IPS-18a (cell line): ENCODE data around the gene ROBO3.

Experiments used
- H3K27ac ChIP-seq: one replicate; pipeline ENCODE4 v1.5.1; 2013; ENCODE audit warnings: low read length
- H3K27me3 ChIP-seq: one replicate; pipeline ENCODE4 v1.6.1; 2013; ENCODE audit warnings: mild to moderate bottlenecking, low read length; ENCODE audit not compliant: control insufficient read depth, insufficient read depth
- H3K36me3 ChIP-seq: one replicate; pipeline ENCODE4 v1.6.1; 2013; ENCODE audit warnings: low read depth, low read length; ENCODE audit not compliant: control insufficient read depth
- H3K4me1 ChIP-seq: one replicate; pipeline ENCODE4 v1.6.1; 2013; ENCODE audit warnings: low read depth, low read length; ENCODE audit not compliant: control insufficient read depth
- H3K4me3 ChIP-seq: one replicate; pipeline ENCODE4 v1.5.1; 2013; ENCODE audit warnings: low read length
- H3K9ac ChIP-seq: one replicate; pipeline ENCODE4 v1.6.1; 2013; ENCODE audit warnings: mild to moderate bottlenecking, low read length, moderate library complexity
- H3K9me3 ChIP-seq: one replicate; pipeline ENCODE4 v1.6.1; 2013; ENCODE audit warnings: low read depth, low read length; ENCODE audit not compliant: control insufficient read depth

ROBO3 gene

GRCh38 chr11:124896821-124897391 lies 31.7 kb downstream of the ROBO3 start:
- Histone ChIP-seq H3K9ac (no peak overlapping the region), H3K27me3 (peaks cover 4% of the 10 kb centered on the region), H3K27ac (no peak overlapping the region), H3K36me3 (no peaks in the 10 kb centered on the region), H3K4me1 (peaks cover 12% of the 10 kb centered on the region), H3K9me3 (no peaks in the 10 kb centered on the region), H3K4me3 (no peak overlapping the region)

GRCh38 chr11:124897674-124898262 lies 32.5 kb downstream of the ROBO3 start, which contains the start of gene ROBO4:
ROBO4 (minus strand) TSS chr11:124897865; CDS start chr11:124897795, 70 bp downstream.
- H3K4me1 ChIP-seq = peaks cover 12% of the 10 kb centered on the region
- peaks cover 4% of the 10 kb centered on the region for H3K27me3 ChIP-seq
- H3K27ac ChIP-seq = no peak within 1 kb of the TSS
- H3K9me3 ChIP-seq = no peaks in the 10 kb centered on the region
- no peak within 1 kb of the TSS for H3K9ac ChIP-seq
- H3K4me3 ChIP-seq = no peak within 1 kb of the TSS
- no peaks in the 10 kb centered on the region for H3K36me3 ChIP-seq

- peaks cover 12% of the 10 kb centered on the region for H3K4me1 ChIP-seq
- H3K36me3 ChIP-seq = no peaks in the 10 kb centered on the region
- peaks cover 6% of the 10 kb centered on the region for H3K27me3 ChIP-seq
- H3K9ac ChIP-seq = no peak overlapping the region
- H3K9me3 ChIP-seq = no peaks in the 10 kb centered on the region
- no peak overlapping the region for H3K4me3 ChIP-seq
- H3K27ac ChIP-seq = no peak overlapping the region
Measured at GRCh38 chr11:124898263-124898680, 33.0 kb downstream of the ROBO3 start.

- Histone ChIP-seq H3K4me1 (peaks cover 12% of the 10 kb centered on the region), H3K9me3 (no peaks in the 10 kb centered on the region), H3K4me3 (no peak overlapping the region), H3K27ac (no peak overlapping the region), H3K27me3 (peaks cover 10% of the 10 kb centered on the region), H3K36me3 (no peaks in the 10 kb centered on the region), H3K9ac (no peak overlapping the region)
Measured at GRCh38 chr11:124898711-124899110, 33.5 kb downstream of the ROBO3 start.

- Histone ChIP-seq H3K9ac (no peak overlapping the region), H3K4me3 (no peak overlapping the region), H3K27ac (no peak overlapping the region), H3K4me1 (peaks cover 12% of the 10 kb centered on the region), H3K36me3 (no peaks in the 10 kb centered on the region), H3K27me3 (peaks cover 16% of the 10 kb centered on the region), H3K9me3 (no peaks in the 10 kb centered on the region)
Measured at GRCh38 chr11:124899383-124900145, 34.3 kb downstream of the ROBO3 start.

- H3K4me3 ChIP-seq = no peak overlapping the region
- peaks cover 12% of the 10 kb centered on the region for H3K4me1 ChIP-seq
- no peak overlapping the region for H3K27ac ChIP-seq
- no peaks in the 10 kb centered on the region for H3K36me3 ChIP-seq
- H3K9me3 ChIP-seq = no peaks in the 10 kb centered on the region
- peaks cover 16% of the 10 kb centered on the region for H3K27me3 ChIP-seq
- H3K9ac ChIP-seq = no peak overlapping the region
Measured at GRCh38 chr11:124900464-124900863, 35.2 kb downstream of the ROBO3 start.

- no peak overlapping the region for H3K27ac ChIP-seq
- H3K4me1 ChIP-seq = peaks cover 12% of the 10 kb centered on the region
- no peaks in the 10 kb centered on the region for H3K9me3 ChIP-seq
- H3K4me3 ChIP-seq = no peak overlapping the region
- H3K36me3 ChIP-seq = no peaks in the 10 kb centered on the region
- no peak overlapping the region for H3K9ac ChIP-seq
- H3K27me3 ChIP-seq = peaks cover 16% of the 10 kb centered on the region
Measured at GRCh38 chr11:124902616-124903015, 37.4 kb downstream of the ROBO3 start.

- Histone ChIP-seq H3K9ac (no peak overlapping the region), H3K36me3 (no peaks in the 10 kb centered on the region), H3K27me3 (peaks cover 26% of the 10 kb centered on the region), H3K27ac (no peak overlapping the region), H3K4me1 (no peaks in the 10 kb centered on the region), H3K9me3 (peaks cover 4% of the 10 kb centered on the region), H3K4me3 (no peak overlapping the region)
Measured at GRCh38 chr11:124915541-124916369, 50.5 kb downstream of the ROBO3 start.

GRCh38 chr11:124916370-124916710 lies 51.1 kb downstream of the ROBO3 start:
- Histone ChIP-seq H3K36me3 (no peaks in the 10 kb centered on the region), H3K9me3 (peaks cover 4% of the 10 kb centered on the region), H3K27ac (no peak overlapping the region), H3K4me3 (no peak overlapping the region), H3K9ac (no peak overlapping the region), H3K27me3 (peaks cover 31% of the 10 kb centered on the region), H3K4me1 (no peaks in the 10 kb centered on the region)

- Histone ChIP-seq H3K9me3 (peaks cover 4% of the 10 kb centered on the region), H3K9ac (no peak overlapping the region), H3K27ac (no peak overlapping the region), H3K36me3 (no peaks in the 10 kb centered on the region), H3K27me3 (peaks cover 40% of the 10 kb centered on the region), H3K4me1 (no peaks in the 10 kb centered on the region), H3K4me3 (no peak overlapping the region)
Measured at GRCh38 chr11:124917115-124917637, 51.9 kb downstream of the ROBO3 start.

GRCh38 chr11:124918950-124919349 lies 53.7 kb downstream of the ROBO3 start, which contains the start of gene HEPN1:
HEPN1 (plus strand) TSS chr11:124919250.
- Histone ChIP-seq H3K36me3 (no peaks in the 10 kb centered on the region), H3K4me1 (no peaks in the 10 kb centered on the region), H3K27ac (no peak within 1 kb of the TSS), H3K9me3 (no peaks in the 10 kb centered on the region), H3K4me3 (no peak within 1 kb of the TSS), H3K27me3 (peaks cover 58% of the 10 kb centered on the region), H3K9ac (no peak within 1 kb of the TSS)
